NCI-H1105 treated with DMSO at 0.1 percent for 48 hours (cell line): ENCODE results near the gene LRRD1.
A peak's percentile ranks its signal among the peaks of the same experiment; 100 is the strongest.
"Not testable (repeated sequence)": the region's sequence is repeated elsewhere in the genome, so short reads cannot be mapped to it uniquely, and the experiment has no call there.

Experiments used
- DNase-seq: peaks from one replicate; lab custom pipeline; 2025; lab: John Stamatoyannopoulos, UW

The LRRD1 gene

GRCh38 chr7:92141161-92141560, 37.8 kb downstream of the LRRD1 start:
- no peak for DNase-seq

GRCh38 chr7:92137557-92137956, 41.4 kb downstream of the LRRD1 start:
- no peak for DNase-seq

GRCh38 chr7:92135052-92135889, 43.7 kb downstream of the LRRD1 start:
- peak; percentile 55 for DNase-seq

- DNase-seq = peak; percentile 88
These were observed 44.5 kb downstream of the LRRD1 start, which contains the start of gene CYP51A1 for GRCh38 chr7:92134271-92135051. Gene CYP51A1, minus strand, starts transcription at chr7:92134477. Its CDS starts 113 bp downstream, at chr7:92134364.

GRCh38 chr7:92133737-92134270, 45.1 kb downstream of the LRRD1 start:
- DNase-seq = peak; percentile 46

GRCh38 chr7:92133133-92133736, 45.7 kb downstream of the LRRD1 start:
- no peak for DNase-seq

GRCh38 chr7:92131764-92132330, 47.1 kb downstream of the LRRD1 start:
- no peak for DNase-seq

- DNase-seq = no peak
These were observed 47.8 kb downstream of the LRRD1 start for GRCh38 chr7:92131093-92131492.

GRCh38 chr7:92121681-92122080, 57.3 kb downstream of the LRRD1 start:
- DNase-seq = no peak

GRCh38 chr7:92119213-92119759, 59.7 kb downstream of the LRRD1 start:
- no peak for DNase-seq

GRCh38 chr7:92116949-92117348, 62.0 kb downstream of the LRRD1 start:
- DNase-seq = no peak

GRCh38 chr7:92115821-92116220, 63.1 kb downstream of the LRRD1 start:
- DNase-seq = no peak

- DNase-seq = no peak
These were observed 68.1 kb downstream of the LRRD1 start for GRCh38 chr7:92110857-92111256.

GRCh38 chr7:92108821-92109220, 70.1 kb downstream of the LRRD1 start:
- no peak for DNase-seq

- not testable (repeated sequence) for DNase-seq
These were observed 76.1 kb downstream of the LRRD1 start for GRCh38 chr7:92102862-92103261.

- no peak for DNase-seq
These were observed 78.4 kb downstream of the LRRD1 start for GRCh38 chr7:92100534-92100933.

GRCh38 chr7:92095380-92095779, 83.6 kb downstream of the LRRD1 start:
- DNase-seq = no peak
